MCF 10A (cell line): Measurements from ENCODE around the gene PDE4D. TPM values are rescaled to one million over a fixed set of nuclear protein-coding genes. Genes with fewer than 3 reads are reported as not detected.

Experiments used
- BruUV-seq: library from RNA; stranded (reverse); fragments of 400-500 nt; replicated peaks from 2 replicates; lab custom pipeline; 2021; lab: Mats Ljungman, UMichigan
- CTCF ChIA-PET: fragments of 300-600 bp; sonication (Branson Sonifier 250); formaldehyde crosslinking; extraction: SDS; loops from one replicate; lab custom pipeline; 2021; ENCODE audit warnings: antibody characterized with exemption, inconsistent platforms; lab: Yijun Ruan, JAX
- POLR2A ChIA-PET: fragments of 300-600, 350-650 bp; sonication (Branson Sonifier 250); formaldehyde crosslinking; extraction: SDS; loops from one replicate; lab custom pipeline; 2020; ENCODE audit warnings: antibody characterized with exemption, inconsistent platforms; lab: Yijun Ruan, JAX
- DNase-seq: peaks from one replicate; pipeline ENCODE4 v3.0.0-alpha.2; 2018; ENCODE audit not compliant: unreplicated experiment
- H3K27ac Mint-ChIP-seq: one replicate; pipeline ENCODE4 v1.8.0; 2022; ENCODE audit warnings: mild to moderate bottlenecking, low read depth, mixed read lengths; ENCODE audit not compliant: unreplicated experiment
- H3K27me3 Mint-ChIP-seq: one replicate; pipeline ENCODE4 v1.8.0; 2022; ENCODE audit warnings: mixed read lengths; ENCODE audit not compliant: insufficient read depth, unreplicated experiment
- H3K36me3 Mint-ChIP-seq: one replicate; pipeline ENCODE4 v1.8.0; 2022; ENCODE audit warnings: mild to moderate bottlenecking, moderate library complexity, mixed read lengths; ENCODE audit not compliant: insufficient read depth, unreplicated experiment
- H3K4me1 Mint-ChIP-seq: one replicate; pipeline ENCODE4 v1.8.0; 2022; ENCODE audit warnings: mixed read lengths; ENCODE audit not compliant: insufficient read depth, unreplicated experiment
- H3K4me3 Mint-ChIP-seq: one replicate; pipeline ENCODE4 v1.8.0; 2022; ENCODE audit warnings: mild to moderate bottlenecking, moderate library complexity, mixed read lengths; ENCODE audit not compliant: unreplicated experiment
- H3K9me3 Mint-ChIP-seq: one replicate; pipeline ENCODE4 v1.8.0; 2022; ENCODE audit warnings: mixed read lengths; ENCODE audit not compliant: unreplicated experiment
- intact Hi-C: fragments of 100-400 bp; cut with micrococcal nuclease; formaldehyde crosslinking; loops from 2 replicates; pipeline ENCODE4 v1.14.1; 2022
- total RNA-seq: library from RNA; stranded (reverse); gene quantifications from 2 replicates; pipeline ENCODE4 v1.2.3, GENCODE V29; 2022
- TF ChIP-seq, protein P1 (sequence below): fragments of 200-600 bp; IDR thresholded peaks from one replicate; pipeline ENCODE4 v1.8.0; 2022; ENCODE audit warnings: antibody characterized with exemption, mild to moderate bottlenecking; ENCODE audit not compliant: unreplicated experiment

The PDE4D gene
- total RNA-seq, 1 experiment from 2014 or later = 85.0 TPM

DNA sequence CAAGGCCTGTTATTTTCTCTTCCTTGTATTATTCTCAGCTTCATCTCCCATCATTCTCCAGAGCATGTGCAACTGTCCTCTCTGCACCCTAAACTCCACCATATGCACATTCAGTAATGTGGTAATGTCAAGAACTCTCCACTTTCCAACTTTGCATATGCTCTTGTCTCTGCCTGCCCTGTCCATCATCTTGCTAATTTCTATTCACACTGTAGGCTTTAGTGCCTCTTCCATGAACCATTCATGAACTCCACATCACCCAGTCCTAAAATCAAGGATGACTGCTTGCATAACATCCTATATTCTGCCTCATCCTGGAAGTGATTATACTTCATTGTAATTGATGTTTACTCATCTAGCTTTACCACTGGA, 354.8 kb downstream of the PDE4D start:
- intact Hi-C loops = no loop called here
- CTCF ChIA-PET = interaction anchor here (0.6 kb wide), 1 partner anchor 306 kb away, joined by 3 read pairs; no protein-coding TSS in a partner anchor

DNA sequence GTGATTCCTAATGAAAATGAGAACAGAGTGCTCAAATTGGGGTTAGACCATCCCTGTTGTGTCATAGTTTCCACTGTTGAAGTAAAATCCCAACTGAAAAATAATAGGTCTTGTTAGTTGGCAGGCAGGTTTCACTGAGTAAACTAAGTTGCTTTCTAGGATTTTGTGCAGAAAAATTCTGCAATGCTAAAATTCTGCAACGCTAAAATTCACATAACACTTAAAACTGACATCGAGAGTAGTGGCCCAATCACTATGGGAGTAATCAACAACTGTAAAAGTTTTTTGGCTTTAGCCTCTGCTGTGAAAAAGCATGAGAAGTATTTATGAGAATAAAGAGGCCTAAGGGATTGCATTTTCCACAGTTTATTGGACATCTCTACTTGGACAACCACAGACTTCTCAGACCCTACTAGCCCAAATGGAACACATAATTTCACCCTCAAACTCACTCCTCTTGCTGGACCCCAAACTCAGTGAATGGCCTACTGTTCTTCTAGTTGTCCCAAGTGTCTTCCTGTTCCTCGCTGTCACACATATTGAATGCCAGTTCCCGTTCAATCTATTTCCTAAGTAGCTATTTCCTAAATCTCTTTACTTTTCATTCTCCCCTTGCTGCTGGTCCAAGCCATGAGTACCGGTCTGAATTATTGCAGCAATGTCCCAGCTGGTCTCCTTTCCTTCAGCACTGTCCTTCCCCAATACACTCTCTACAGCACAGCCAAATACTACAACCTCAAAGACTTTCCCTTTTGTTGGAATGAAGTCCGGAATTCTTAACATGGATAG, 355.4 kb downstream of the PDE4D start:
- peaks cover 11% of the 10 kb centered on the region for H3K4me1 Mint-ChIP-seq
- no TSS peak for BruUV-seq
- DNase-seq = no peak
- no peaks in the 10 kb centered on the region for H3K36me3 Mint-ChIP-seq
- POLR2A ChIA-PET = no interaction called here
- H3K9me3 Mint-ChIP-seq = no peaks in the 10 kb centered on the region
- intact Hi-C loops = no loop called here
- CTCF ChIA-PET = interaction anchor here (0.6 to 0.7 kb wide), 3 partner anchors 25 to 307 kb away, joined by 3 read pairs; no protein-coding TSS in a partner anchor
- TF ChIP-seq, protein P1, sequence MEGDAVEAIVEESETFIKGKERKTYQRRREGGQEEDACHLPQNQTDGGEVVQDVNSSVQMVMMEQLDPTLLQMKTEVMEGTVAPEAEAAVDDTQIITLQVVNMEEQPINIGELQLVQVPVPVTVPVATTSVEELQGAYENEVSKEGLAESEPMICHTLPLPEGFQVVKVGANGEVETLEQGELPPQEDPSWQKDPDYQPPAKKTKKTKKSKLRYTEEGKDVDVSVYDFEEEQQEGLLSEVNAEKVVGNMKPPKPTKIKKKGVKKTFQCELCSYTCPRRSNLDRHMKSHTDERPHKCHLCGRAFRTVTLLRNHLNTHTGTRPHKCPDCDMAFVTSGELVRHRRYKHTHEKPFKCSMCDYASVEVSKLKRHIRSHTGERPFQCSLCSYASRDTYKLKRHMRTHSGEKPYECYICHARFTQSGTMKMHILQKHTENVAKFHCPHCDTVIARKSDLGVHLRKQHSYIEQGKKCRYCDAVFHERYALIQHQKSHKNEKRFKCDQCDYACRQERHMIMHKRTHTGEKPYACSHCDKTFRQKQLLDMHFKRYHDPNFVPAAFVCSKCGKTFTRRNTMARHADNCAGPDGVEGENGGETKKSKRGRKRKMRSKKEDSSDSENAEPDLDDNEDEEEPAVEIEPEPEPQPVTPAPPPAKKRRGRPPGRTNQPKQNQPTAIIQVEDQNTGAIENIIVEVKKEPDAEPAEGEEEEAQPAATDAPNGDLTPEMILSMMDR = no peak
- no peaks in the 10 kb centered on the region for H3K27me3 Mint-ChIP-seq
- H3K27ac Mint-ChIP-seq = no peak overlapping the region
- no peak overlapping the region for H3K4me3 Mint-ChIP-seq

More for the DNA sequence above, 354.8 kb downstream of the PDE4D start:
- H3K4me1 Mint-ChIP-seq = peaks cover 16% of the 10 kb centered on the region
- H3K27me3 Mint-ChIP-seq = no peaks in the 10 kb centered on the region
- no peak overlapping the region for H3K4me3 Mint-ChIP-seq
- H3K36me3 Mint-ChIP-seq = no peaks in the 10 kb centered on the region
- H3K27ac Mint-ChIP-seq = no peak overlapping the region
- DNase-seq = no peak
- no peaks in the 10 kb centered on the region for H3K9me3 Mint-ChIP-seq
- no TSS peak for BruUV-seq
- POLR2A ChIA-PET = no interaction called here
- TF ChIP-seq, protein P1 = no peak

DNA sequence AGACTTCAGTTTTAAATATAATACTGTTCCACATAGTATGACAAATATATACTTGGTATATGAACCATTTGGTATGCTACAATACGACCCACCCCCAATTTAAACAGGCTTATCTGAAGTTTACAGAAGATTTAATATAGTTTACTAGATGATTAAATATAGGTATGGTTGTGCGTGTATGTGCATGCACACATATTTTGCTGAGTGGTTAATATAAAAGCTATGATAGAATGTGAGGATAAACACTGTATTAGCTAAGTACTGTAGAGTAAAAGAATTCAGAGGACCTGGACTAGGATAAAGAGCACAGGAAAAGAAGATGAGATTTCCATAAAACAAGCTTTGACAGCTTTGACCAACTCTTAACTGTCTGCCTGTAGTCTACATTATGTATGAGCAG, 356.7 kb downstream of the PDE4D start:
- H3K27ac Mint-ChIP-seq = no peak overlapping the region
- H3K4me1 Mint-ChIP-seq = peaks cover 2% of the 10 kb centered on the region
- TF ChIP-seq, protein P1 = no peak
- BruUV-seq = no TSS peak
- H3K4me3 Mint-ChIP-seq = no peak overlapping the region
- DNase-seq = no peak
- intact Hi-C loops = no loop called here
- H3K9me3 Mint-ChIP-seq = no peaks in the 10 kb centered on the region
- POLR2A ChIA-PET = interaction anchor here (0.9 kb wide), 1 partner anchor 17 kb away, joined by 3 read pairs; no protein-coding TSS in a partner anchor
- no peaks in the 10 kb centered on the region for H3K36me3 Mint-ChIP-seq
- no peaks in the 10 kb centered on the region for H3K27me3 Mint-ChIP-seq
- CTCF ChIA-PET = interaction anchor here (0.9 kb wide), 1 partner anchor 9 kb away, joined by 3 read pairs; no protein-coding TSS in a partner anchor

DNA sequence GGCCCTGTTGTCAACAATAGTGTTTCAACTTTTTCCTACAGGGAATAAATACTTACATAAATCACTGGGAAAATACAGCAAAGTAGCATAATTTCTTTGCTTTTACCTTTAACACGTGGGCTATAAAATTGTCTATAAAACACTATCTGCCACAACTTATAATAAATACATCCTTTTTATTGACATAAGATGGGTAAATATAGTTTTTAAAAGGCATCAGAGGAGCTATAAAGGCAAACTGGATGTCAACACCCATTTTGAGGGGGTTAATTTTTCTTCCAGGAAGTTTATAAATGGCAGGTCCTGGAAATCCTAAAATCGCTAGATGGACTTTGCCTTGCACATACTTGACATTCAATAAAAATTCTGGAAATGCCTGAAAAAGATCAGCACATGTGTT, 358.0 kb downstream of the PDE4D start:
- no peak for DNase-seq
- H3K4me3 Mint-ChIP-seq = no peak overlapping the region
- no peak overlapping the region for H3K27ac Mint-ChIP-seq
- POLR2A ChIA-PET = interaction anchor here (0.6 kb wide), 1 partner anchor 56 kb away, joined by 3 read pairs; no protein-coding TSS in a partner anchor
- no TSS peak for BruUV-seq
- H3K27me3 Mint-ChIP-seq = no peaks in the 10 kb centered on the region
- CTCF ChIA-PET = interaction anchor here (0.8 kb wide), 1 partner anchor 9 kb away, joined by 5 read pairs; no protein-coding TSS in a partner anchor
- H3K9me3 Mint-ChIP-seq = no peaks in the 10 kb centered on the region
- intact Hi-C loops = no loop called here
- TF ChIP-seq, protein P1 = no peak
- H3K36me3 Mint-ChIP-seq = no peaks in the 10 kb centered on the region
- H3K4me1 Mint-ChIP-seq = no peaks in the 10 kb centered on the region
